SJCRH30 (cell line): ENCODE measurements around the gene PARS2. TPM values are rescaled to one million over a fixed set of nuclear protein-coding genes. Genes with fewer than 3 reads are reported as not detected.
"Not testable (repeated sequence)": the region's sequence is repeated elsewhere in the genome, so short reads cannot be mapped to it uniquely, and the experiment has no call there.

Source experiments
- DNase-seq, 2 experiments: peaks; one replicate each; pipeline ENCODE4 v3.0.0-alpha.2; 2015 to 2020
- H3K27ac ChIP-seq: fragments of 250-450 bp; sonication (Bioruptor Pico); 2 replicates; pipeline ENCODE4 v1.5.1; 2020; ENCODE audit warnings: mild to moderate bottlenecking, moderate library complexity
- H3K27me3 ChIP-seq: fragments of 250-450 bp; sonication (Bioruptor Pico); 2 replicates; pipeline ENCODE4 v1.5.1; 2020; ENCODE audit warnings: mild to moderate bottlenecking, moderate library complexity
- H3K36me3 ChIP-seq: fragments of 250-450 bp; sonication (Bioruptor Pico); 2 replicates; pipeline ENCODE4 v1.5.1; 2020; ENCODE audit warnings: mild to moderate bottlenecking, moderate library complexity
- H3K4me1 ChIP-seq: fragments of 250-450 bp; sonication (Bioruptor Pico); 2 replicates; pipeline ENCODE4 v1.5.1; 2020; ENCODE audit warnings: mild to moderate bottlenecking, moderate library complexity
- H3K4me3 ChIP-seq: fragments of 250-450 bp; sonication (Bioruptor Pico); 2 replicates; pipeline ENCODE4 v1.5.1; 2020; ENCODE audit warnings: mild to moderate bottlenecking, moderate library complexity
- H3K9me3 ChIP-seq: fragments of 250-450 bp; sonication (Bioruptor Pico); replicated peaks from 2 replicates; pipeline ENCODE4 v1.5.1; 2020; ENCODE audit warnings: mild to moderate bottlenecking, moderate library complexity
- total RNA-seq: library from RNA; depleted of rRNA; stranded (reverse); fragments of >200 nt; shearing (Covaris generic); gene quantifications from 2 replicates; pipeline ENCODE4 v1.2.3, GENCODE V29; 2014

The PARS2 gene
- total RNA-seq, 1 experiment from 2014 or later = 9.8 TPM

DNA sequence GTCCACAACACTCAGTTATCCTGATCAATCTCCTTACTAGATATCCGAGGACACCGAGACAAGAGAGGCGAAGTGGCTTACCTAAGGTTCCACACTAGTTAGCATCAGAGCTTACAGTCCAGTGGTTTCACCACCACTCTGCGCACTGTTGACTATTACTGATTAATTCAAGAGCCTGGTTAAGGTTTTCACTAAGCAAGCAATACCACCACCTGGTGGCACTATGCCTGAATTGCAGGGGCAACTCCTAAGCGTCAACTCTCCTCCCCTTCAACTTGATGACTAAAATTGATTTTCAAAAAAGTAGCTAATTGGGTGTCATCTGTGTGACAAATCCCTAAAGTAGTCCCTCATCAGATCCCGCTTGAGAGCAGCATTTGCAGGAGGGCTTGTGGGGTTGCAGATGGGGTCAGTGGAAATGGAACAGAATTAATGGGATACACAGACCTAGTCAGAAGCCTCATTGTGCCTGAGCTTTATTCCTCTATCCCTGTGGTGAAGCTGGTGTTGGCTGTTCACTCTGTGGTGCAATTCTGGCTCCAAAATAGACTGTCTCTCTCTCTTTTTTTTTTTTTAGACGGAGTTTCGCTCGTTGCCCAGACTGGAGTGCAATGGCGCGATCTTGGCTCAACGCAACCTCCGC is 27.7 kb upstream of the PARS2 start:
- Histone ChIP-seq H3K27ac (no peak overlapping the region), H3K36me3 (no peaks in the 10 kb centered on the region), H3K9me3 (no peaks in the 10 kb centered on the region), H3K4me1 (no peaks in the 10 kb centered on the region), H3K27me3 (peaks cover 7% of the 10 kb centered on the region; the same call in 1 of the 2 replicates), H3K4me3 (no peak overlapping the region)
- peak; percentile 63 to 81 for DNase-seq

GRCh38 chr1:54788459-54788858 is 24.1 kb upstream of the PARS2 start:
- peaks cover 10% of the 10 kb centered on the region; the same call in 1 of the 2 replicates for H3K27me3 ChIP-seq
- no peak overlapping the region for H3K4me3 ChIP-seq
- no peaks in the 10 kb centered on the region for H3K4me1 ChIP-seq
- no peaks in the 10 kb centered on the region for H3K36me3 ChIP-seq
- no peak overlapping the region for H3K27ac ChIP-seq
- no peaks in the 10 kb centered on the region for H3K9me3 ChIP-seq
- DNase-seq = no peak

GRCh38 chr1:54787604-54788003 is 23.3 kb upstream of the PARS2 start:
- no peak for DNase-seq
- Histone ChIP-seq H3K36me3 (no peaks in the 10 kb centered on the region), H3K4me1 (no peaks in the 10 kb centered on the region), H3K27me3 (peaks cover 13% of the 10 kb centered on the region), H3K4me3 (no peak overlapping the region), H3K9me3 (no peaks in the 10 kb centered on the region; the same call in 1 of the 2 replicates), H3K27ac (no peak overlapping the region)

DNA sequence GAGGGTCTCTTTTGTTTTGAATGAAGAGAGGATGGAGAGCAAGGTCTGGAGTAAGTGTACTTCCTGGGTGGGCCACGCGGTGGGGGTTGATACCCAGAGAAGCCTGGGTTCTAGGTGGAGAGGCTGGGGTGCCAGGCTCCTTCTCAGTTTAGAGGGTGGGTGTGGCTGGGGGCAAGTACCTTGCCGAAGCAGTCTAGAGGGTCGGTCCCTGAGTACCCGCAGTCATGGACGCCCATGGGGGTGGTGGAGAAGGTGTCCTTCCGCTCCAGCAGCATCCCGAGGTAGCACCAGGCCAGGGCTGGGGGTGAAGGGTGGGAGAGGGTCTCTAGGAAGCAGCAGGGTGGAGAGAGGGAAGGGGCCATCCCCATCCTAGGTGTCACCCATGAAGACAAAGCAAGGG is 22.5 kb upstream of the PARS2 start:
- Histone ChIP-seq H3K9me3 (no peaks in the 10 kb centered on the region; the same call in 1 of the 2 replicates), H3K4me3 (no peak overlapping the region), H3K36me3 (no peaks in the 10 kb centered on the region), H3K27ac (no peak overlapping the region), H3K27me3 (peaks cover 15% of the 10 kb centered on the region), H3K4me1 (no peaks in the 10 kb centered on the region)
- no peak for DNase-seq

GRCh38 chr1:54784066-54784465 is 19.7 kb upstream of the PARS2 start:
- H3K4me1 ChIP-seq = no peaks in the 10 kb centered on the region
- H3K27ac ChIP-seq = no peak overlapping the region
- H3K4me3 ChIP-seq = no peak overlapping the region
- H3K9me3 ChIP-seq = no peaks in the 10 kb centered on the region; the same call in 1 of the 2 replicates
- H3K36me3 ChIP-seq = no peaks in the 10 kb centered on the region
- peaks cover 14% of the 10 kb centered on the region for H3K27me3 ChIP-seq
- DNase-seq = no peak

DNA sequence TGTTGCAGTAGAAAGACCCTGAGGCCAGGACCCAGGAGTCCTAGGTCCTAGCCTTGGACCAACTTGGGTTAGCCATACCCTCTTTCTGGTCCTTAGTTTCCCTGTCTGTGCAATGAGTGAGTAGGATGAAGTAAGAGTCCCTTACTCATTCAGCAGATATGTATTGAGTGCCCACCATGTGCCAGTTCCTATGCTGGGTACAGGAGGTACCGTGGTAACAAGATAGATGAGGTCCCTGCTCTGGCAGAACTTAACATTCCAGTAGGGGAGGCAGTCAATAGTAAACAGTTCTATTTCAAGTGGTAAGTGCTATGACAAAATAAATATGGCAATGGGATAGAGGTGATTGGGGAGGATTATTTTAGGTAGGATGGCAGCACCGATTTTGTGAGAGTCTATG is 18.3 kb upstream of the PARS2 start:
- no peaks in the 10 kb centered on the region for H3K36me3 ChIP-seq
- no peak overlapping the region for H3K27ac ChIP-seq
- DNase-seq = no peak
- H3K4me3 ChIP-seq = no peak overlapping the region
- H3K4me1 ChIP-seq = no peaks in the 10 kb centered on the region
- no peaks in the 10 kb centered on the region; the same call in 1 of the 2 replicates for H3K9me3 ChIP-seq
- peaks cover 8% of the 10 kb centered on the region for H3K27me3 ChIP-seq

DNA sequence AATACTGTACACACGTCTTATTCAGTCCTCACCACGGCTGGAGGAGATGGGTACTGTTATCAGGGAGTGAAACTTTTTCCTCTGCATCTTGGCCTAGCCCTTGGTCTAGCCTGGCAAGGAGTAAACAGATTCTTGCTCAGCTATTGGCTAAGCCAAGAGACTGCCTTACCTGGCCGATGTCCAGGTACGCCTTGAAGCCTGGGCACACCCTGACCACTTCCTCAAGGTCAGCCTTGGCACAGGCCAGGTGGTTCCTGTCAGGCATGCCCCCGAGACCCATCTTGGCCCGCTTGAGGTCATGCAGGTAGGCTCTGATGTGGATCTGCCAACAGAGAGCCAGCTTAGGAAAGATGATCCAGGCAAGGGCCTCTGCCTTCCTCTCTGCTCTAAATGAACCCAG is 17.8 kb upstream of the PARS2 start:
- peaks cover 8% of the 10 kb centered on the region for H3K27me3 ChIP-seq
- no peaks in the 10 kb centered on the region for H3K4me1 ChIP-seq
- H3K36me3 ChIP-seq = no peaks in the 10 kb centered on the region
- H3K27ac ChIP-seq = no peak overlapping the region
- no peak for DNase-seq
- H3K9me3 ChIP-seq = no peaks in the 10 kb centered on the region; the same call in 1 of the 2 replicates
- no peak overlapping the region for H3K4me3 ChIP-seq

GRCh38 chr1:54781023-54781723 is 16.9 kb upstream of the PARS2 start:
- H3K9me3 ChIP-seq = no peaks in the 10 kb centered on the region; the same call in 1 of the 2 replicates
- H3K27me3 ChIP-seq = peaks cover 8% of the 10 kb centered on the region
- H3K27ac ChIP-seq = no peak overlapping the region
- H3K4me1 ChIP-seq = no peaks in the 10 kb centered on the region
- no peak overlapping the region for H3K4me3 ChIP-seq
- no peak for DNase-seq
- H3K36me3 ChIP-seq = no peaks in the 10 kb centered on the region

GRCh38 chr1:54777431-54777830 is 13.1 kb upstream of the PARS2 start:
- Histone ChIP-seq H3K36me3 (no peaks in the 10 kb centered on the region), H3K9me3 (no peaks in the 10 kb centered on the region), H3K27me3 (peaks cover under 1% of the 10 kb centered on the region), H3K27ac (no peak overlapping the region), H3K4me1 (peaks cover 6% of the 10 kb centered on the region), H3K4me3 (no peak overlapping the region)
- DNase-seq = no peak

GRCh38 chr1:54777011-54777410 is 12.7 kb upstream of the PARS2 start:
- Histone ChIP-seq H3K9me3 (no peaks in the 10 kb centered on the region), H3K27me3 (no peaks in the 10 kb centered on the region; the same call in 1 of the 2 replicates), H3K27ac (no peak overlapping the region), H3K4me3 (no peak overlapping the region), H3K4me1 (peaks cover 6% of the 10 kb centered on the region), H3K36me3 (no peaks in the 10 kb centered on the region)
- DNase-seq = no peak

- not testable (repeated sequence) for H3K36me3 ChIP-seq, H3K4me1 ChIP-seq, H3K27me3 ChIP-seq, DNase-seq, H3K4me3 ChIP-seq, H3K9me3 ChIP-seq, H3K27ac ChIP-seq
These were observed 11.8 kb upstream of the PARS2 start for GRCh38 chr1:54775828-54776721.

GRCh38 chr1:54774820-54775498 is 10.6 kb upstream of the PARS2 start:
- Histone ChIP-seq H3K27ac (no peak overlapping the region; the same call in 1 of the 2 replicates), H3K9me3 (no peaks in the 10 kb centered on the region), H3K4me3 (peak overlapping the region; percentile 35), H3K4me1 (peaks cover 6% of the 10 kb centered on the region), H3K27me3 (no peaks in the 10 kb centered on the region; the same call in 1 of the 2 replicates), H3K36me3 (no peaks in the 10 kb centered on the region)
- DNase-seq = peak; percentile 84 to 95

DNA sequence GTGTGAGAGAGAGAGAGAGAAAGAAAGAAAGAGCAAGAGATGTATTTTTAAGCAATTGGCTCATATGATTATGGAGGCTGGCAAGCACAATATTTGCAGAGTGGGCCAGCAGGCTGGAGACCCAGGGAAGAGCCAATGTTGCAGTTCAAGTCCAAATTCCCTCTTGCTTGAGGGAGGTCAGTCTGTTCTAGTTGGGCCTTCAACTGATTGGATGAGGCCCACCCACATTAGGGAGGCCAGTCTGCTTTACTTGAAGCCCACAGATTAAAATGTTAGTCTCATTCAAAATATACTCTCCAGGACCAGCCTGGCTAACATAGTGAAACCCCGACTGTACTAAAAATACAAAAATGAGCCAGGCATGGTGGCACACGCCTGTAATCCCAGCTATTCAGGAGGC is 8.6 kb upstream of the PARS2 start:
- Histone ChIP-seq H3K4me1 (peaks cover 6% of the 10 kb centered on the region), H3K4me3 (no peak overlapping the region), H3K9me3 (no peaks in the 10 kb centered on the region), H3K36me3 (no peaks in the 10 kb centered on the region), H3K27me3 (no peaks in the 10 kb centered on the region; the same call in 1 of the 2 replicates), H3K27ac (no peak overlapping the region)
- DNase-seq = no peak

GRCh38 chr1:54768093-54768492 is 3.8 kb upstream of the PARS2 start:
- no peaks in the 10 kb centered on the region; the same call in 1 of the 2 replicates for H3K27me3 ChIP-seq
- no peaks in the 10 kb centered on the region for H3K36me3 ChIP-seq
- H3K4me1 ChIP-seq = no peaks in the 10 kb centered on the region
- no peak overlapping the region for H3K4me3 ChIP-seq
- no peak overlapping the region for H3K27ac ChIP-seq
- H3K9me3 ChIP-seq = no peaks in the 10 kb centered on the region
- DNase-seq = no peak
